Activated T-cell treated with anti-CD3 and anti-CD28 coated beads for 4 hours (primary cell): ENCODE results near the gene B4GALT6.

Experiments
- DNase-seq: peaks from one replicate; pipeline ENCODE4 v3.0.0-alpha.2; 2020

B4GALT6 gene

DNA sequence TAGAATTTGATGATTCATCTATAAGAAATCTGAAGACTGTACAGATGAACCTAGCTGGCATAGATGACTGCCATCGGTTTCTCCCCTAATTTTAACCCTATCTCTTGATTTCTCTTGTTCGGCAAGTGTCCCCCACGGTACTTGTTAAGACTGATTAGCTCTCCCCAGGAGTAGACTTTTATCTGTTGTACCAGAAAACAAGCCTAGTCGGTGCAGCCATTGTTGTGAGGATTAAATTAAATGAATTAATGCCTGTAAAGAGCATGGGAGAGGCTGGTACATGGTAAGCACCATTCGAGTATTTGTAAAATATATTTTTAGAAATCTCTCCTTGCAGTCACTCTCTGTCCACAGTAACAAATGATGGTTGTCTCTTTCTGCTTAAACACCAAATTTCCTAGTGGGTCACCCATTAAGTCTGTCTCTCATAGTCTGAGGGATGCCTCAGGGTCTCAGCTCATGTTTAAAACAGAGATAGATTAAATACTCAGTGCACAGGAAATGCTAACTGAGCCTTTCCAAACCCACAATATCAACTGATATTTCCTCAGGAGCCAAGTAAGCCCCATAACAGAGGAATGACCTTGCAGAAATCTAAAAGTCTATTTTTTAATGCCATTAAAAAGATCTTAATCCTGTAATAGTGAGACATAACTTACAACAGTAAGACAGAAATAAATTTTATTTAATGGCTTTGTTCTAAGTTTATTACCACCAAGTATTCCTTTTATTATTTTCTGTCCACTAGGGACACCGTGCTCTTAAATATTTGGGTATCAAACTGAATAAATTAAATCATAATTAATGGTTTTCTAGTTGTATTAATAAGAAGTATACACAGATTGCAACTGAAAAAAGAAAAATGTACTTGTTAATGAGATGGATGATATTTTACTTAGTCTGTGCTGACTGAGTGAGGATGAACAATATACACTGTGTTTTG lies 2.9 kb upstream of the B4GALT6 start:
- DNase-seq: no peak

DNA sequence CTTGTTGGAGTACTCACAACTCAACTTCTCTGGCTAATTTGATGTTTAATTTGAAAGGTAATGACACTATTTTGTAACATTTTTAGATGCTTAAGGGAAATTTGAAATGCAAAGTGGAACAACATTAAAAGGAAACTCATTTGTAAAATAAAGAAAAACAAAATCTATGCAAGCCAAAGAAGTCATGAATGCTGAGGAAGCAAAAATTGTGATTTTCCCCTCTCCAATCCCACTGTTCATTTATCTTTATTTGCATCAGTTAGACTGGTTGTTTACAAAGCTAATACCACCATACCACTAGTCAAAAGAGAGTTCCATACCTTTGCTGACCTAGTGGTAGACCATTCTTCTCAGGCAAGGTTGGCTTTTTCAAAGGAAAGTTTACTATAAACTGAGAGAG lies 2.2 kb upstream of the B4GALT6 start:
- DNase-seq: no peak

DNA sequence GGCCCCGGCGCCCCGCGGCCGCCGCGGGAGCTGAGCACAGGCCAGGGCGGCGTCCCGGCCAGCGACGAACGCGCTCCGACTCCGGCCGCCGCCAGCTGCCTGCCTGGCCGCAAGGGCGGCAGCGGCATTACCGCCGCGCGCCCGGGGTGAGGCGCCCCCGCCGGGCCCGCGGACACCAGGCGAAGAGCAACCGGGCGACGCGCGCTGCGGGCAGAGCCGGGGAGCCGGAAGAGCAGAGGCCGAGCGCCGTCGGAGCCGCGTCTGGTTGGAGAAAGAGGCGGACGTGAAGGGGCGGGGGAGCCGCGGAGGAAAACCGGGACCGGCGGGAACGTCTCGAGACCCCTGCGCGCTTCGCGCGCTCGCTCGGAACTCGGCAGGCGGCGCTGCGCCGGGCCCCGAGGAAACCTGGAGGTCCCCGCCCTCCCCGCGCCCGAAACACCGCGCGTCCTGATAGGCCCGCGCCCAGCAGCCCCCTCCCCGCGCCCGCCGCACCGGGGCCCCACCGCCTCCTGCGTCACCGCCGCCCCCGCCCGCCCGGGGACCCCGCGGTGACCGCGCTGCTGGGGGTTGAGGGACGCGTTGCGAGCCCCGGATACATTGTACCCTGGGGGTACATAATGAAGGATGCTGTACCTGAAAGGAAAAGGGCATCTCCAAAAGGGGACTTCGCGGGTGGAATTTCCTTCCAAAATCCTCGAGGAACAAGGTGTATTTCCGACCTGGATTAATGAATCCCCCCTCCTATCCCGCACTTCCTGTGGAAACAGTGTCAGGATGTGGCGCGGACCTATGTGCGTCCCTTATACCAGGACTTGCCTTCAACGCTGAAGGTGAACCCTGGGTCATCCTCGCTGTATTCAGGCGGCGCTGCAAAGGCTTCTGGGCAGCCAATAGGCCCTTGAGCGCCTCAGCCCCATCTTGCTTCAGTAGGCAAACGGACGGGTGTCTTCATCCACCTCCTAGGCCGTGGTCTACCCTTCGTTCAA lies 1.0 kb upstream of the B4GALT6 start:
- peak; percentile 26 for DNase-seq

DNA sequence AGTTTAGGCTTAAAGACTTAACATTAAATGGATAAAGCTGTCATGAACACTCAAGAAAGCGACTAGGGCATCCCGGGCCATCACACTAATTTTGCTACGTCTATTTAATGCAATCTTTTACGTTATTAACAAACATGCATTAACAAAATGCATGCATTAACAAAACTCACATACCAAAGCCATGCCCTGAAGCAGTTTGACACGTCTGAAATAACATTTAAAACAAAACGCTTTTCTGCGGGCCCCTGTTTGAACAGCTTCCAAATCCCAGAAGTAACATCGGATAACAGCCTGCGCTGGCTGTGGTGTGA lies 458 bp downstream of the B4GALT6 start:
- no peak for DNase-seq

DNA sequence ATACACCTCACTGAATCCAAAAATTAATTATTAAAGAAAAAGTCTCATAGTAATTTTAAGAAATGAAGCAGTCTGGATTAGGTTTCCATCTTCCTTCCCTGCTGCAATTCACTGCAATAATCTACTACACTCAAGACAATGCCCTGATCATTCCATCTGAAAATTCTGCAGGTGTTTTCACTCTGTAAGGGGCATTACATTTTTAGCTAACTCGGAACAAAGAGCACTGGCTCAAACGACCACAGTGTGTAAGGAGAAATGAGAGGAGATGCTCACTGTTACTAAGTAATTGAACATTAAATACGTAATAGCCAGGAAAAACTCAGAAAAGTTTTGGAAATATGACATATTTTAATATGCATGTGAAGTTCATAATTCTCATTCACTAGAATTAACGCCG lies 1.3 kb downstream of the B4GALT6 start:
- DNase-seq: no peak

DNA sequence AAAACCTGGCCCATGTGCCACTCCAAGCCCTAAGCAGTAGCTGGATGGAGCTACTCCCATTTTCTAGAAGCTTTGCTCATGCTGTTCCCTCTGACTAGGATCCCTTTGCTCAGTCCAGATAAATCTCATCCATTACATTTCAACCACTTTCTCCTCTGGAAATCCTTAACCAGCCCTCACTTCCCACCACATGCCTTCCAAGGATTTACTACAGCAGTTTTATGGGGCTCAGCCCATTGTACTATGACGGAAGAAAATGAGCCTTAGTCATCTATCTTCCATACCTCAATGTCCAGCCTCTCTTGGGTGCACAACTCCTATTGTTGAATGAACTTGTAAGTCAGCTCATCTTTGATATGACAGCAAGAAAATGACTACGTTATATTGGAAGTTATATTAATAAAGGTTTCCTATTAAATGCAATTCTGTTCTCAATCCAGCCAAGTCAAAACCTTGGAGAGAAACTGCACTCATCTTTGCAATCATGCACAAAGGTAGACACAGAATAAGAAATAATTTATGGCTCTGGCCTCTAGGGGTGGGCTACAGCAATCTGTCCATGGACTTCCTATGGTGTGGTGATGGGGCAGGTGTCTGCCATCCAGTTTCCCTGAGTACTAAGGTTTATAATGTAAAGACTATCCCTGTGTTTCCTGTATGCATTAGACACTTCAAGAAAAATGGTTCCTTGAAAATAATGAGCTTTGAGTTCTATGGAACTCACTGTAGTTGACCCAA lies 3.4 kb downstream of the B4GALT6 start:
- no peak for DNase-seq

DNA sequence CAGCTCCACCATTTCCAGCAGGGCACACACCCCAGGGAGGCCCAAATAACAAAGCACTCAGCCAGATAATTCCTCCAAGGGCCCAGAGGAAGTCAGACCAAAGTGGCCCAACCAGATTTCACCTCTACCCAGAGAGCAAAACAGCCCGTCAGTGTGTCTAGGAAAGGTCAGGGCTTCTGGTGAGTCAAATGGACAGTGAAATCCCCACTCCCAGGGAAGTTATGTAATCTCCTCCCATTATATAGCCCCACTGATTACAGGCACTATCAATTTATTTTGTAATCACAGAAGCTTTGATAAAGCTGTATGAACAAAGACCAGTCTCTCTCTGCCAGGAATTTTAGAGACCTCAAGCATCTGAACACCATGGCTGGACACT lies 4.0 kb downstream of the B4GALT6 start:
- no peak for DNase-seq

DNA sequence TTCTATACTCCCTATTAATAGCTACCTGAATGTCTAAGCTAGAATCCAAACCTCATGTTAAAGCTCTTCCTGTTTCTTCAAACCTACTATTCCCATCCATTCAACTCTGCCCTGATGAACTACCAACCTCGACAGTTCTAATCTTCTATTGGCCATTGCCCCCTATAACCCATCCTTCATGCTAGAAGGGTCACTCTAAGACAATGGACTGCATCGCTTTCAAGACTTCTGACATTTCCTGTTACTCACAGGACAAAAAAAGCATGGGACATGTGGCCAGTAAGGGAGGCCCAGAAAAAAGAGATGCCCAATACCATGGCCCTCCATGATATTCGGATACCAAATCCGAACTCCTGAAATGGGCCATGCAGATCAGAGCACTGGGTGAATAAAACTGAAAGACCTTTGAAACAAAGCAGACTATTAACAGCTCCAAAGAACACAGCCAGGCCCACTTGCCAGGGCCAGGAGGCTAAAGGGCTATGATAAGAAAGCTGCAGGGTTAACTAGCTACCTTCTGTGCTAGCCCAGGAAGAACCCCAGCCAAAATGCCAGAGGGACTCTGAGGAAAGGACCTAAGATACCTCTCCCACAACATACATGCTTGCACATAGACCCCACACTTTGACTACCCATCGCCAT lies 4.5 kb downstream of the B4GALT6 start:
- no peak for DNase-seq

DNA sequence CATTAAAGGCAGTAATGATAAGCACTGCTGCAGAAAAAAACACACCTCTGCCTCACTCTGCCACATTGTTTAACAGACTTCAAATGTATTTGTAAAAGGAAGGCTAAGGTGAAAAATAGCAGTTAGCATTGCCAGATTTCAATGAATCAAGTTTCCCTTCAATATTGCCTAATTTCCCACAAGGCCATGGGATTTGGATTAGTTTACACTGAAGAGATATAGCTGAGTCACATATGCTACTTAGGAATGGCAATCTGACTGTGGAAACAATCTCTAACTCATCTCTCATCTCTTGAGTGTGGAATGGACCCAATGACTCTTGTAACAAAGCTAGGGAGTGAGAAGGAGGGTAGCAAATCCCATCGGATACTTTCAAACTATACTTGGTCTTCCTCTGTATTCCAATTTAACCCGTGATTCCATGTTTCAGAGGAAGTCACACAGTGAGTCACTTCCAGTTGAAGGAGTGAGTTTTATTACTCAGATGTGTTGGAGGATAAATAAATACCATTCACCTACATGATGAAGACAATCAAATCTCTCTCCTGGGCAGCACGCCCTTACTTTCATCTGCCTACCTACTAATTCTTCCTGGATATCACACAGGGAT lies 5.1 kb downstream of the B4GALT6 start:
- DNase-seq: no peak

DNA sequence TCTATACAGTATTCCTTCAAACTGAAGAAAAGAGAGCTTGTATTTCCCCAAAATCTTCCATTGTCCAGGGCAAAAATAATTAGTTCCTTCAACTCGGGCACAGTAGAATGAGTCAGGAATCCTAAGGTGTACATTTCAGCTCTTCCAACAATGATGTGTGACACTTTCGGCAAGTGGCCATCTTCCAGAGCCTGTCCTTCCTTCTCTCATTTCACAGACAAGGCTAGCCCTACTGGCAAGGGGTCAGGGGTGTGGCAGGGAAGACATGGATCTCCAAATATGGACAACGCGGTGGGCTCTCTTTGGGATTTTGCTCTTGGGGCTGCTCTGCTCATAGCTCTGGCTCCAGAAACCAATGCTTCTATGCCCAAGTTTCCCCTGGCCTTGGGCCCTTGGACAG lies 6.0 kb downstream of the B4GALT6 start:
- no peak for DNase-seq

DNA sequence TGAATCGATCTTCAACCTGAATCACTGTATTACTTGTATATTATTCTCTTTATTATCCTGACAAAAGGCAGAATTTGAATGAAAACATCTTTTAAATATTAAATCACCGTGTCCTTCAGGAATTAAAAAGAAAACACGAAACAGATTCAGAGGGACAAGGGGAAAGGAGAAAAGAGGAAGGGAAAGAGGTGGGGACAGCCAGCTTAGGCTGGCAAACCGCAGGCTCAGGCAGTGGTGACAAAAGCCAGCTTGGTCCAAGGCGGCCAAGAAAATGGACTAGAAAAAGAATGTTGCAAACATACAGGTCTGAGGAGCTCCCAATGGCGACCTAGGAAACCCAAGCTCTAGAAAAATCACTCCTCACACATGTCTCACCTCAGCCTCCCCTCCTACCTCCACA lies 6.8 kb downstream of the B4GALT6 start:
- DNase-seq: no peak

DNA sequence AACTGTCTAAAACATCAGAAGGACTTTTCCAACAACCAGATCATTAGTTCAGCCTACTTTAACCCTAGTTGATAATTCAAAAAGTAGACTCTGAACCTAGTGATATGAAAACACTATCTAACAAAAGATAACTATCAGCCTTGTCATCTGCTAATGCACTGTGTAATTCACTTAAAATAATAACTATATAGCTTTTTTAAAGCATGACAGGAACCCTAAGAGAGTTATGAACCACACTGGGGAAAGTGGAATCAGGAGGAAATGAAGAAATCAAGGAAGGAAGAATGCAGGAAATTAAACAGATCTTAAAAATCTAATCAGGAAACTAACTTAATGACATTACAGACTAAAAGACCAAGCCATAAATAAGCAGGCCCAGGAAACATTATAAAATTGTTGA lies 9.0 kb downstream of the B4GALT6 start:
- no peak for DNase-seq

DNA sequence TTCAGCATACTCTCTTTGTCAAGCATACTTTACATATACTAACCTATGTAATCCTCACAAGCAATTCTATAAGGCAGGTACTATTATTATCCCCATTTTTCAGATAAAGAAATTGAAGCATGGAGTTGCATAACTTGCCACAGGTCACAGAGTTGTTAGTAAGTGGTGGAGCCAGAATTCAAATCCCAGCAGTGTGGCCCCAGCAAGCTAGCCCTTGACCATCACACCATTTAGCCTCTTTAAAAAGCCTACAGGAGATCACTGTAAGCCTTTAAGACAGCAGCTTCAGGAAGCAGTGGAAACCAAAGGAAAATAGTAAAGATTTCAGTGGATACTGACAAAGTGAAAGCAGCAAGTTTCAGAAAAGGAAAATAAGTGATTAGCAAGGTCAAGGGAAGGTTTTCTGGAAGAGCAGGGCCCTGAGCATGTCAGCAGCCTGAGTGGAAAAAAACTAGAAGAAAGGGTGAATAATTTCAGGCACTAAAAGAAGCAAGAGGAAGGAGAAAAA lies 11.7 kb downstream of the B4GALT6 start:
- DNase-seq: no peak

DNA sequence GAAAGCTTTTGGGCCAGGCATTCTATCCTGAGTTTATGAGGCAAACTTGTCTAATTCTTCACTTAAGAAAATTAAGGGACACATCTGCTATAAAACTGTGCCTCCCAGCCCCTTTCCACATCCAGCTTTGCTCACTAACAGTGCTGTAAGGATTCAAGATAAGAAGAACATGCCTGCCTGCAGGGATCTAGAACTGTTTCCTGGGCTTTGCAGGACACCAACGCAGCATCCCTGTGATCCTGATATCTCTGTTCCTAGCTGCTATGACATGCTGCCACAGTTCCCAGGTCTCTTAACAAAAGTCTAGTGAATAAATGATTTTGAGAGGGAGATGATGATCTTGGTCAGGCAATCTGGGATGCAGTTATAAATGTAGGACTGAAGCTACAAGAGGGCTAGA lies 12.4 kb downstream of the B4GALT6 start:
- DNase-seq: no peak

DNA sequence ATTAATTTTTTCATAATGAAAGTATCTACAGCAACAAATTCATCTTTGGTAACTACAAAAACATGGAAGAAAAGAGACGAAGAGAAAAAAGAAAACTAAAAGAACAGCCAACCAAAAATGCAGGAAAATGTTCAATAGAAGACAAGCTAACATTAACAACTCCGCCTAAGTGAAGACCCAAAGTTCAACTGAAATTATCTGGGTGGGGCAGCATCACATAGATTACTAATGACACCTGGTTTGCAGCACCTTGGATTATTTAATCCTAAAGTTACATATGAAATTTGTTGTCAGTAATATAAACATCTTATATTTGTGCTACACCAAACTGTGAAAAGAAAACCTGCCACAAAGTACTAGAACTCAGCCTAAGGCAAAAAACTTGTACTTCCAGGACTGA lies 14.8 kb downstream of the B4GALT6 start:
- no peak for DNase-seq

DNA sequence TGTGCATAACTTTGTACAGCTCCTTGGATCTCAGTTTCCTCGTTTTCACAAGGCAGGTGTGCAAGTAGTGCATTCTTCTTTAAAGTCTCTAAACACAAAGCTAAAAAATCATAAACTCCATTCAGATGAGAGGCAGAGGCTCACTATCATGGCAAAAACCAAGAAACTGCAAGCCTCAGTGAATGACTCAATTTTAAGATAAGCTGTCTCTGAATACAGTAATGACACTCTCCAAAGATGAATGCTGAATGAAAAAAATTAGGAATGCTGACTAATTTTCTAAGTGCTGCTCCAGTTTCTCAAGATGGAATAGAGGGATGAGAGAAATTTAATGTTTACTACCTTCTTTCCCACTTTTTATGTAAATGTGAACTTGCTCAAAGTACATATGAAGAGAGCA lies 17.2 kb downstream of the B4GALT6 start:
- DNase-seq: no peak

DNA sequence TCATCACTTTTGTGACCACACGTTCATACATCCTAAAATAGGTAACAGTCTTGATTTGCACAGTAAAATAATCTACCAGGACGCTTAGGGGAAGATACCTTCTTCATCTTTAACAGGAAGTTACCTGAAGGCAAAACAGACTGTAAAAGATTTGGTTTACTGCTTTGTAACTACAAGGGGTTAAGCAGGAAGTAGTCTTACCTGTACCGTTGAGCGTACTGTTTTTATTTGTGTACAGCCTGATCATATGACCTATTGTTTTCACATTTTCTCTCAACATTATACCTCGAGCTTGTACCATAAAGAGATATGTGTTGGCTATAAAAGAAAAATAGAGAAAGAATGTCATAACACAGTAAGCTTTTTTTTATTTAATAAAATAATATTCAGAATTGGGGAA lies 18.3 kb downstream of the B4GALT6 start:
- no peak for DNase-seq

DNA sequence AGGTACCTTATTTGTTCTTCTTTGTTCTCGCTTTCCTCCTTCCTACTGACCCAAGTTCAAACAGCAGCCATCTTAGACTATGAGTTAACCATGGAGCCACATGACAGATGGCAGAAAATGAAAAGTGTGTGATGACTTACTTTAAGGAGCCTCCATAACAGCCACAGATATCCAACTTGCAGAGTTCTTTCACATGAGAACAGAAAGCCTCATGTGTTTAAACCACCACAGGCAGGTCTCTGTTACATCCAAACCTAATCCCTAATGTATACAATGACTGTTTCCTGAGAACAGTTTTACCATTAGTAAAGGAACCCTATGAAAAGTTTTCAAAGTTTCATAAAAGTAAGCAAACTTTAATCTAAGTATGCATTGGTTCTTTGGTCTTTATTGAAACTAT lies 20.3 kb downstream of the B4GALT6 start:
- DNase-seq: no peak

DNA sequence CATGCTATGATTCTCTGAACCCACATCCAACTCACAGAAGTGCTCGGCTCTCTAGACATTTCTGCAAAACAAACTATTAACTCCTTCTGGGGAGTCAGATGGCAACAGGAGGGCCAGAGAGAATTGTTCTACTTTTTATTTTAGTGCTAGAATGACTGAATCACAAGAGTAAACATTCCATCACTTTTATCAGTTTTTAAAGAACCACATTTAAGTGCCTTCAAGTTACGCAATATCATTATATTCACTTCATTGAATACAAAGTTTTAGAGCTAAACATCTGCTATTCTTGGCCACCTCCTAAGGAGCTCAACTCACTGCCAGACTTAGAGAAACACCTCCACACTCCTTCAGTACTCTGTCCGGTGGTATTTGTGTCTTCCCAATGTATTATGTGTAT lies 22.4 kb downstream of the B4GALT6 start:
- DNase-seq: no peak

DNA sequence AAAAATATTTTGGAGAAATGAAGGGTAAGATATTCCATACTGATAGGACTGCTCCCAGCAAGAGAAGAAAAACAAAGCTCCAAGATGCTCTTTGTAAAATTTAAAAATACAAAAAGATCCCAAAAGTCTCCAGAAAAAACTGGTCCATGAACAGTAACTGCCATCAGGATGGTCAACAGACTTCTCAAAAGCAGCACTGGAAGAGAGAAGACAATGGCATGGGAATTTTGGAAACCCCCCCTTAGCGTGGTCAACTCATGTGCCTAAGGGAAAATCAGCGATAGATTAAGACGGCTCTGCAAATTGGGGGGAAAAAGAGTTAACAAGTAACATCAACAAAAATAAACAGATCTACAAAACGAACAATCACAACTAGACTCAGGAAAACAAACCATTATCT lies 23.6 kb downstream of the B4GALT6 start:
- no peak for DNase-seq

DNA sequence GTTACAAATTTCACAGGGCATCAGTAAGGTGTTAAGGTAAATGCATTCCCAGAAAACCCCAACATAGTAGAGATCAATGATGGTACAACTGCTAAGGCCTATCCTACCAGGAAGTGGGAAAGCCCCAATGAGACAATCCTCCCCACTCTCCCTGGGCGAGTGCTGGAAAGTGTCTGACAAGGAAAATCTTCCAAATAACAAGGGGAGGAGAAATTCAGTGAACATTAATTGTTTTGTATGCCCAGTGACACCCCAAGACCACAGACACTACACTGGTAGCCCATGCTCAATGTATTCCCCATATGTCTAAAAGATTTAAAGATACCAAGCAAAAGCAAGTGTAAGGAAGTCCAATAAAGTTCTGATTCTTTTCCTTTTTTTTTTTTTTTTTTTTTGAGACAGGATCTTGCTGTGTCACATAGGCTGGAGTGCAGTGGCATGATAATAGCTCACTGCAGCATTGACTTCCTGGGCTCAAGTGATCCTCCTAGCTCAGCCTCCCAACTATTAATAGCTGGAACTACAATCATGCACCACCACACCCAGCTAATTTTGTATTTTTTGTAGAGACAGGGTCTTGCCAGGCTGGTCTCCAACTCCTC lies 24.7 kb downstream of the B4GALT6 start:
- no peak for DNase-seq
